ENCODE results near the gene CKAP2L. TPM values are rescaled to one million over a fixed set of nuclear protein-coding genes. Genes with fewer than 3 reads are reported as not detected.

The CKAP2L gene
- total RNA-seq, 1 experiment from 2014 or later: 20.7 TPM

DNA sequence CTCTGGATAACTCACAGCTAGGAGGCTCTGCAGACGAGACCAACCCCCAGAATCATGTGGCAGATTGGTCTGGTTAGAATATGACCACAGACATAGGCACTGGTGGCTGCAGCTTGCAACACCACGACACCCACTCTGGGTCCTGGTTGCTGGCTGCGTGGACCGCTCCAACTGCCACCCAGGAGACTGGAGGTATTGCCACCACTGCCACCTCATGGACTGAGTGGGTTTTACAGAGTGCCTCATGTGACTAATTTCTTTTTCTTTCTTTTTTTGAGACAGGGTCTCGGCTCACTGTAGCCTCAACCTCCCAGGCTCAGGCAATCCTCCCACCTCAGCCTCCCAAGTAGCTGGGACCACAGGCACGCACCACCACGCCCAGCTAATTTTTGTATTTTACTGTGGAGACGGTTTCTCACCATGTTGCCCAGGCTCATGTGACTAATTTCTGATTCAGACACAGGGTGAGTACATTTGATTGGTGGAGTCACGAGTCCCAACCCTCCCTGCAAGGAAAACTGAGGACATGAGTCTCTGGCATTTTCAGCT lies 73.5 kb downstream of the CKAP2L start:
- BruUV-seq (replicated peaks): no TSS peak
- Histone ChIP-seq H3F3A (ENCODE audit: low read length, unreplicated experiment) (no peaks in the 10 kb centered on the region), H4K20me1 (ENCODE audit: low read length) (no peaks in the 10 kb centered on the region), H3K27me3 (ENCODE audit: low read length) (no peaks in the 10 kb centered on the region), H3K36me3 (ENCODE audit: low read depth, low read length) (no peaks in the 10 kb centered on the region), H3K4me3 (ENCODE audit: low read length) (peak overlapping the region; percentile 26; the same call in 1 of the 2 replicates), H3K79me2 (ENCODE audit: low read length) (no peaks in the 10 kb centered on the region), H3K27ac (ENCODE audit: low read length) (peak overlapping the region; percentile 65), H3K9ac (ENCODE audit: low read length) (peak overlapping the region; percentile 57), H3K4me1 (ENCODE audit: insufficient read depth, low read length) (peaks cover 50% of the 10 kb centered on the region), H2AFZ (ENCODE audit: low read length) (peak overlapping the region; percentile 75), H3K4me2 (ENCODE audit: low read length) (peak overlapping the region; percentile 62), H3K9me2 (replicated peaks; ENCODE audit: low read length) (no peaks in the 10 kb centered on the region), H3K9me3 (ENCODE audit: low read length) (no peaks in the 10 kb centered on the region)
- intact Hi-C loops (cut with micrococcal nuclease): loop anchor here (1.0 to 5.0 kb wide), 2 partner anchors 36 to 65 kb away; no protein-coding TSS in a partner anchor
- TF ChIP-seq, protein P1, sequence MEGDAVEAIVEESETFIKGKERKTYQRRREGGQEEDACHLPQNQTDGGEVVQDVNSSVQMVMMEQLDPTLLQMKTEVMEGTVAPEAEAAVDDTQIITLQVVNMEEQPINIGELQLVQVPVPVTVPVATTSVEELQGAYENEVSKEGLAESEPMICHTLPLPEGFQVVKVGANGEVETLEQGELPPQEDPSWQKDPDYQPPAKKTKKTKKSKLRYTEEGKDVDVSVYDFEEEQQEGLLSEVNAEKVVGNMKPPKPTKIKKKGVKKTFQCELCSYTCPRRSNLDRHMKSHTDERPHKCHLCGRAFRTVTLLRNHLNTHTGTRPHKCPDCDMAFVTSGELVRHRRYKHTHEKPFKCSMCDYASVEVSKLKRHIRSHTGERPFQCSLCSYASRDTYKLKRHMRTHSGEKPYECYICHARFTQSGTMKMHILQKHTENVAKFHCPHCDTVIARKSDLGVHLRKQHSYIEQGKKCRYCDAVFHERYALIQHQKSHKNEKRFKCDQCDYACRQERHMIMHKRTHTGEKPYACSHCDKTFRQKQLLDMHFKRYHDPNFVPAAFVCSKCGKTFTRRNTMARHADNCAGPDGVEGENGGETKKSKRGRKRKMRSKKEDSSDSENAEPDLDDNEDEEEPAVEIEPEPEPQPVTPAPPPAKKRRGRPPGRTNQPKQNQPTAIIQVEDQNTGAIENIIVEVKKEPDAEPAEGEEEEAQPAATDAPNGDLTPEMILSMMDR (conservative IDR thresholded peaks at IDR 0.05; ENCODE audit: low read depth, low read length): peak; percentile 76
- TF ChIP-seq EZH2phosphoT487 (IDR thresholded peaks at IDR 0.05; ENCODE audit: borderline replicate concordance, low read length): no peak
- no peak for TF ChIP-seq EZH2 (IDR thresholded peaks at IDR 0.05; ENCODE audit: low read length, unreplicated experiment)
- DNase-seq: peak; percentile 71
- ChIA-PET POLR2A (ENCODE audit: unreplicated experiment) (interaction anchor here (0.5 kb wide), 1 partner anchor 84 kb away, joined by 7 read pairs; no protein-coding TSS in a partner anchor), CTCF (interaction anchor here (1.4 kb wide), 1 partner anchor 36 kb away, joined by 5 read pairs; no protein-coding TSS in a partner anchor)
- ATAC-seq: peak; percentile 49

DNA sequence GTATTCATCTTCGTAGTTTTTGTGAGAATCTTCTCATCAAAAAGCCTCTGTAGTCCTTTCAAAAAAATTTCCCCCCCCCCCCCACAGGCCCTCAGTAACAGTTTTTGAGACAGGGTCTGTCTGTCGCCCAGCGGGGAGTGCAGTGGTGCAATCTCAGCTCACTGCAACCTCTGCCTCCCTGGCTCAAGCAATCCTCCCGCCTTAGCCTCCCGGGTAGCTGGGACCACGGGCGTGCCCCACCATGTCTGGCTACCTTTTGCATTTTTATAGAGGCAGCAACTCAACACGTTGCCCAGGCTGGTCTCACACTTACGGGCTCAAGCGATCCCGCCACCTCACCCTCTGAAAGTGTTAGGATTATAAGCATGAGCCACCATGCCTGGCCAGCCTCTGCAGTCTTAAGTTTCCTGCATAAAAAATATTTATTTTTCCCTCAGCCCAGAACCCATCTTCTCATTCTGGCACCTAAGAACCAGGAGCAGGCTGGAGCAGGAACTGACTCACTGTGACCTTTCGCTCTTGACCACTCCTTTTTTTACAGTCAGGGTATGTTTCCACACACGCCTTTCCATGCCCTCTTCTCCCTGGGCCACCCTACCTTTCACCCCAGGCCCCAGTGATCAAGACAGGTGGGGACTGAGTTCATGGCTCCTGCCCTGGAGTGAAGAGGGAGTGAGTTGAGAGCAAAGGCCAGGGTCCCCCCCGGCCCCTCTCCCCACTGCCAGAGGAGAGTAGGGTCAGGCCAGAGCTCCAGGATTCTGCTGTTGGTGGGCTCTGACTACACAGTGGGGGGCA lies 76.1 kb downstream of the CKAP2L start:
- Histone ChIP-seq H3F3A (ENCODE audit: low read length, unreplicated experiment) (no peaks in the 10 kb centered on the region), H3K4me2 (ENCODE audit: low read length) (peak overlapping the region; percentile 53), H3K9me3 (ENCODE audit: low read length) (no peaks in the 10 kb centered on the region), H4K20me1 (ENCODE audit: low read length) (no peaks in the 10 kb centered on the region), H3K79me2 (ENCODE audit: low read length) (no peaks in the 10 kb centered on the region), H3K4me1 (ENCODE audit: insufficient read depth, low read length) (peaks cover 47% of the 10 kb centered on the region), H2AFZ (ENCODE audit: low read length) (peak overlapping the region; percentile 46), H3K4me3 (ENCODE audit: low read length) (no peak overlapping the region), H3K9ac (ENCODE audit: low read length) (peak overlapping the region; percentile 36; the same call in 1 of the 2 replicates), H3K27ac (ENCODE audit: low read length) (peak overlapping the region; percentile 65), H3K27me3 (ENCODE audit: low read length) (no peaks in the 10 kb centered on the region), H3K9me2 (replicated peaks; ENCODE audit: low read length) (no peaks in the 10 kb centered on the region), H3K36me3 (ENCODE audit: low read depth, low read length) (no peaks in the 10 kb centered on the region)
- ATAC-seq: peak; percentile 38
- POLR2A ChIA-PET (ENCODE audit: unreplicated experiment): no interaction called here
- intact Hi-C loops (cut with micrococcal nuclease): no loop called here
- CTCF ChIA-PET: no interaction called here
- no TSS peak for BruUV-seq (replicated peaks)
- DNase-seq: peak; percentile 58
- TF ChIP-seq EZH2 (IDR thresholded peaks at IDR 0.05; ENCODE audit: low read length, unreplicated experiment) (no peak), EZH2phosphoT487 (IDR thresholded peaks at IDR 0.05; ENCODE audit: borderline replicate concordance, low read length) (no peak)
- TF ChIP-seq, protein P1 (conservative IDR thresholded peaks at IDR 0.05; ENCODE audit: low read depth, low read length): no peak

All from PC-3 (cell line).